Stimulated activated CD4-positive, alpha-beta T cell treated with anti-CD3 and anti-CD28 coated beads, TNF-alpha, amount 100 ng/mL, for 4 hours (primary cell): ENCODE results near the gene ARHGAP40.

Experiments
- DNase-seq, 3 experiments: peaks; one replicate each; pipeline ENCODE4 v3.0.0-alpha.2; 2020; ENCODE audit warnings: low read depth in 3 of 3

Gene ARHGAP40

DNA sequence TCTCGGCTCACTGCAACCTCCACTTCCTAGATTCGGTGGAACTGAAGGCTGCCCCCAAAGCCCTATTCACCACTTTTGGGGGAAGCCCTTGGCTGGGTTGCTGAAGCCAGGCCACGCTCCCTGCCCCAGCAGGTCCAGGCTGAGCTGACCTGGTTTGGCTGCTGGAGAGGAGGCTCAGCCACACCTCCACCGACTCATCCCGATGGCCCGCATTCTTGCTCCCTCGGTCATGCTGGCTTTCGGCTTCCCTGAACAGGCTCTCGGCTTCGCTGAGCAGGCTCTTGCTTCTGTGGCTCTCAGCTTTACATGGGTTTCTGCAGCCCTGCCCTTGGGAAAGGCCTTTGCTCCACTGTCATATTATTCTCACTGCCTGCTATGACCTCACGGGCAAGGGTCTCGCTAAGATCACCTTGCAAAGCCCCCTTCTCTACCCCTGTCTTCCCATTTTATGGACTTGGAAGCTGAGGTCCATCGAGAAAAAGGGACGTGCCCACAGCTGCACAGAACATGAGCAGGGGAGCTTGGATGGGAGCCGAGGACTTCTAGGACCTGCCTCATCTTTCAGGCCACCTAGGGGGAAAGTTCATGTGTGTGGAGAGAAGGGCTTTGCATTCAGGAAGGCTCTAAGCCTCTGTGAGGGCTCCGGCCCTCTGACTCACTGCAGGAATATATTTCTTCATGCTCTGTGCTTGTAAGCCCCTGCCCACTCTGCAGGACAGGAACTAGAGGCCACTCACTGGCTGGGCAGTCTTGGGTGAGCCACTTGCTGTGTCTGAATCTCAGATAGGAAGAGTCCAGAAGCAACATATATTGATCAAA lies 15.6 kb downstream of the ARHGAP40 start:
- DNase-seq, result no peak

GRCh38 chr20:38617830-38618196 lies 16.2 kb downstream of the ARHGAP40 start:
- DNase-seq, result no peak

DNA sequence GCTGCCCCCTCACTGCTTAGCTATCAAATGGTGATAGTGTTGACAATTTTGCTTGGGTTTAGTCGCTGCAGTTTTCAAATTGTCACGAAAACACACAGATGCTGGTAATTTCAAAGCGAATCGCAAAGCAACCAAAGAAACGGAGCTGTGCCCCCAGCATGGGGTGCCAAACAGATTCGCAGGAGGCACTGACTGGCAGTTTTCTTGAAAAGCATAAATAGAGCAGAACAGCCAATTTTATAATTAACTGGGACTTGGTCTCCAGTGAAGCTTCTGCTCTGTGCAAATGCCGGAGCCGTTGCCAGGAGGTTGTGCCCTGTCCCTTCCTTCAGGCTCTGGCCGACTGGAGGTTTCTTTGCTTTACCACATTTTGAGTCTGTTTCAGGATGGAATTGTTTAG lies 18.8 kb downstream of the ARHGAP40 start:
- DNase-seq, result no peak

DNA sequence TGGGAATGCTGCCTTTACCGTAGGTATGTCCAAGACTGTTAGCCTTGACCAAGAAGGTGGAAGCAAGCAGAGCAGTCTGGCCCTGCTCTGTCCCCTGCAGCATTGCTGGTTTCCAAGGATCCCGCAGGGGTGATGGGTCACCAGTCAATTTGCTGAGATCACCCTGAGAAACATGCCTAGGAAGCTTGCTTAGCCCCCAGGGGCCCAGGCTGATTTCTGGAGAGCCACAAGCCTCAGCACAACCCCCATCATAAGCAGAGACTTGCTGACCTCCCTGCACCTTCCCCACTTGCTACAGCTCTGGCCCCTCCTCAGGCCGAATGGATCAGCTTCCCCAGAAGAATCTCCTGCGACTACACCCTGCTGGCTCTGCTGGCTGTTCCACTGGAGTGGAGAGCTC lies 21.5 kb downstream of the ARHGAP40 start:
- no peak for DNase-seq

DNA sequence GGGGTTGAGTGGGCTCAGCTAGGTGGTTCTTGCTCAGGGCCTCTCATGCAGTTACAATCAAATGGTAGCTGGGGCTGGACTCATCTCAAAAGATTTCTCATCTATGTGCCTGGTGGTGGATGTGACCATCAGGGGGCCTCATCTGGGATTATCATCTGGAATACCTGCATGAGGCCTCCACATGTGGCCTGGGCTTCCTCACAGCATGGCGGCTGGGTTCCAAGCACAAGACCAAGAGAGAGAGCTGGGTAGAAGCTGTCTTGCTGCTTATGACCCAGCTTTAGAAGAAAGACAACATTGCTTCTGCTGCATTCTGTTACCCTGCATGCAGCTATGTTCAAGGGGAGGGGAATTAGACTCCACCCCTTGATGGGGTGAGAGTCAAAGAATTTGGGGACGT lies 22.5 kb downstream of the ARHGAP40 start:
- DNase-seq, result no peak

DNA sequence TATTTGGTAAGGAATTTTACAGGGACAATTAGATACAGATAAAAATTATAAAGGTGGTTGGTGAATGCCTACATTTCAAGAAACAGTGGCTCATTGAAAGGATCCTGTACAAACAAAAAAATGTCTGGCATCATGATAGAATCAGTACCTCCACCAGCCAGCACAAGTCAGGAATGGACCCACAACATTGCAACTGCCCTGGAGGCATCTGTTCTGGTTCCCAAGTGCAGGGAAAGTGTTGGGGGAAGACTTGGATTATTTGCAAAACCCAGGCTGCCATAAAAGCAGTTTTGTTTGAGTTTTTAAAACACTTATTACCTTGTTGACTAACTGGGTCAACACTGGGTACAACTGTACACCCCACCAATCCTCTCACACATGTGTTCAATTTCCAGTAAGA lies 24.3 kb downstream of the ARHGAP40 start:
- DNase-seq, result no peak

DNA sequence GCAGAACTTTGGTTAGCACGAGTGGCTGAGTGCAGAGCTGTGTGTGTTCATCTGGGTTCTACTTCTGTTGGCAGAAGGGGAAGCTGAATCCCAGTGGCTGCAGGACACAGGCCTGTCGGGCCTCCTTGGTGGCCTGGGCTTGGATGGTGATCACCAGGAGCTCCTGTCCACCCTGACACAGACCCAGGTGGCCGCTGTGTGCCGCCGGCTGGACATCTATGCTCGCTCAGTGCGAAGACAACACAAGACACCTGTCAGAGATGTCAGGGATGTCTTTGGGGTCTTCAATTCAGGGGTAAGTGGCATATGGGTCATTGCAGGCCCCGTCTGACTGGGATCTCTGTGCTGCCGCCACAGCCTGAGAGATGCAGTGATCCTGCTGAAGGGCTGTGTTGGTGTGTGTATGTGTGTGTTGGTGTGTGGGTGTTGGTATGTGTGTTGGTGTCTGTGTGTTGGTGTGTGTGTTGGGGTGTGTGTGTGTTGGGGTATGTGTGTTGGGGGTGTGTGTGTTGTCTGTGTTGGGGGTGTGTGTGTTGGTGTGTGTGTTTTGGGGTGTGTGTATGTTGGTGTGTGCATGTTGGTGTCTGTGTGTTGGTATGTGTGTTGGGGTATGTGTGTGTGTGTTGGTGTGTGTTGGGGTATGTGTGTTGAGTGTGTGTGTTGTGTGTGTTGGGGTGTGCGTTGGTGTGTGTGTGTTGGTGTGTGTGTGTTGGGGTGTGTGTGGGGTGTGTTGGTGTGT lies 25.5 kb downstream of the ARHGAP40 start:
- DNase-seq, result no peak

- no peak for DNase-seq
Observed at GRCh38 chr20:38628580-38629470, 27.2 kb downstream of the ARHGAP40 start.

DNA sequence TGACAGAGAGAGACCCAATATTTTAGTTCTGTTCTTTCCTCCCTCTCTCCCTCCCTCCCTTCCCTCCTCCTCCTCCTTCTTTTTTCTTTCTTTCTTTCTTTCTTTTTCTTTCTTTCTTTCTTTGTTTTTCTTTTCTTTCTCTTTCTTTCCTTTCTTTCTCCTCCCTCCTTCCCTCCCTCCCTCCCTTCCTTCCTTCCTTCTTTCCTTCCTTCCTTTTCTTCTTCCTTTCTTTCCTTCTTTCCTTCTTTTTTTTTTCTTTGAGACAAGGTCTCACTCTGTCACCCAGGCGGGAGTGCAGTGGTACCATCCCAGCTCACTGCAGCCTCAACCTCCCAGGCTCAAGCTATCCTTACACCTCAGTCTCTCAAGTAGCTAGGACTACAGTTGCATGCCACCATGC lies 28.4 kb downstream of the ARHGAP40 start:
- DNase-seq, result no peak

DNA sequence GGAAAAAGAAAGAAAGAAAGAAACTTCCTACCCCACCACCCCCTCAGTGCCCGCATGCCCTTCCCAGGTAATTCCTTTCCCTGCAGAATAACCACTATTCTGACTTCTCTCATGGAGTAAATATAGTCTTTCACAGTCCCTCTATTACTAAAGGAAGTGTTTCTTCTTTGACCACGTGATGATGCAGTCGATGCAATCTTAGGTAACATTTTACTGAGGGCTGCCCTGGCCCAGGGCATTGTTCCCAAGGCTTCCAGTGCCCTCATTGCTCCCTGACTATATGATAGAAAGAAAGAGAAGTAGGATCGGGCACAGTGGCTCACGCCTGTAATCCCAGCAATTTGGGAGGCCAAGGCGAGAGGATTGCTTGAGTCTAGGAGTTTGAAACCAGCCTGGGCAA lies 29.1 kb downstream of the ARHGAP40 start:
- no peak for DNase-seq

GRCh38 chr20:38631155-38632022 lies 29.8 kb downstream of the ARHGAP40 start:
- no peak for DNase-seq

GRCh38 chr20:38633577-38634093 lies 32.0 kb downstream of the ARHGAP40 start:
- peak; percentile 22 to 29 (median 23) for DNase-seq

GRCh38 chr20:38635721-38636288 lies 34.2 kb downstream of the ARHGAP40 start:
- no peak for DNase-seq

GRCh38 chr20:38640521-38640920 lies 38.9 kb downstream of the ARHGAP40 start:
- no peak for DNase-seq

- no peak for DNase-seq
Observed at GRCh38 chr20:38642498-38642897, 40.9 kb downstream of the ARHGAP40 start.

- no peak for DNase-seq
Observed at GRCh38 chr20:38644588-38645260, 43.1 kb downstream of the ARHGAP40 start.

DNA sequence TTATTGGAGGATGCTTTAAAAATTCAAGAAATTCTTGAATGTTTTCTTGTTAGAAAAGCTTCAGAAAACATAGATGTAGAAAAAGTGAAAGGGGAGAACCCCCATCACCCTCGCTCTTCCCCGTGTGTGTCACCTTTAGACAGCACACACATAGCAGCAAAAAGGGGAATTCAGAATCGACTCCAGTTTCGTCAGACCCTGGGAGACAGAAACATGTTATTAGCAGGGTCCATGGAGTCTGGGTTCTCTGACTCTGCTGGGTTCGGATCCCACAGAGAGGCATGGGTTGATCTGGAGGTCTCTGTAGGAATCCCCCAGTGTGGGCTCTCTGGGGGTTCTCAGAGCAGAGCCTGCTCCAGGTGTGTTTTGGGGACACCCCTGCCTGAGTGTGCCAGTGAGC lies 43.7 kb downstream of the ARHGAP40 start:
- no peak for DNase-seq

DNA sequence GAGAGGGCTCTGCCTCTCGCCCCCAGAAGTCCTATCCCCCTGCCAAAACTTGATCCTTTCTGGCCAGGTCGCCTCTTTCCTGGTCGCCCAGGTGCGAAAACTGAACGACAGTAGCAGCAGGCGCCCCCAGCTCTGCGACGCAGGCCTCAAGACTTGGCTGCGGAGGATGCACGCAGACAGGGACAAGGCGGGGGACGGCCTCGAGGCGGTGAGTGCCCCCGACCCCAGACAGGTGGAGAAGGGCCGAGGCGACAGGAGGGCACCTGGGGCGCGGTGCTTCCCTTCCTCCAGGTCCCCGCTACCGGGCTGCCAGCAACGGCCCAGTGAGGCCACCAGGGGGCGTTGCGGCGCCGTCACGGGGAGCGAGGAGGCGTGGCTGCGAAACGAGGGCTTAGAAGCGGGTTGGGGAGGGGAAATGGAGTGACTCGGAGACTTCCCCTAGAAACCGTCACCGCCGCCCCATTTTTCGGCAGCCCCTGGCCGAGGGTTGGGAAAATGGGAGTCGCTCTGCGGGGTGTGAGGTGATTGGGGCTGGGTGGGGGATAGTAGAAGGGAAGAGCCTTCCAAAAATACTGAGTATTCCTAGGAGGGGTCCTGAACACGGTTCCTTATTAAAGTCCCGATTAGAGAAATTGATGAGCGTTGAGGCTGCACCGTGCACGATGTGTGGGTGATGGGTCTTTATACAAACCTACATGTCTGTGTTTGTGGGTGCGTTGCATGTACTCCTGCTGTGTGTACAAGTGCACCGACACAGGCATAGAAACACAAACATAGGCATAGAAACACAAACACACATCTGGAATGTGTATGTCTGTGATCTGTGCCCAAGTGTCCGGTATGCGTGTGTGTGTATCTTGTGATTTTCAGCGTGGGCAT lies 44.6 kb downstream of the ARHGAP40 start:
- peak; percentile 84 to 87 (median 87) for DNase-seq

- no peak for DNase-seq
Observed at GRCh38 chr20:38649275-38649891, 47.8 kb downstream of the ARHGAP40 start.
